Measurements from ENCODE around the gene MYLK.

DNA sequence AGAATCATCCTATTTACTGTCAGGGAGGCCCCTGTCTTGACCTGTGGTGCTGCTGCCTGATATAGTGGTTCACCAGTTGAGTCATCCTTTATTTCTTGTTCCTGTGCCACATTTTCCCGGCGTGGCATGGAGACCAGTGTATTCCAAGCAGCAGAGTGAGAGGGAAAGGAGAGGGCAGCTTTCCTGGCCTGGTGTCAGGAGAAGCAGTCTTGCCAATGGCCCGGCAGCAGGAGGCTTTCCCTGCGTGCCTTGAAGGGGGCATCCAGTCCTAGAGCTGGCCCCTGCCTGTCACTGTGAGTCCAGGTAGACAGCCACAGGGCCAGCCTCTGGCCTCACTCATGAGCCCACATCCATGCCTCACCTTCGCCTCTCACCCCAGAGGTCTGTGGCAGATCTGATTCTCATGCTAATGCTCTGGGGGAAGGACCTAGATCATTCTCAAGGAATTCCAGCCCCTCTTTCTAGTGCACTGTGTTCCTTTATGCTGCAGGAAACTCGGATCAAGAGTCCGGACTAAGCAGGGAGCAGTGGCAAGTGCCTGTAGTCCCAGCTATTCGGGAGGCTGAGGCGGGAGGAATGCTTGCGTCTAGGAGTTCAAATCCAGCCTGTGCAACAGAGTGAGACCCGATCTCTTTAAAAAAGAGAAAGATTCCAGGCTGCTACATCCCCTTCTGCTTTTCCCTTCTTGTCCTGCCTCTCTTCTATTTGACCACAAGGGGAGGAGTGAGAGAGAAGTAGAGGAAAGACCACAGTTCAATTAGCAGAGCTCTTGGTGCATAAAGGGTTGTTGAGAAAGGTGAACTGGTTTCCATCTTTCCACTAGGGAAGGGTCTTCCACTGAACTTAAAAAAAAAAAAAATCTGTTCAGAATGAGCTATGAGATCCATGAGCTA, 232.4 kb downstream of the MYLK start:
- TF ChIP-seq CHD2 (IDR thresholded peaks at IDR 0.05; ENCODE audit: low read depth, low read length) = no peak
- TF ChIP-seq RBBP5 (IDR thresholded peaks at IDR 0.05; ENCODE audit: borderline replicate concordance, insufficient read depth, low read length, poor library complexity, severe bottlenecking) = no peak
- no peak for TF ChIP-seq SMC3 (conservative IDR thresholded peaks at IDR 0.05; ENCODE audit: insufficient read depth, low read depth, low read length)
- no peak for TF ChIP-seq CTCF (IDR thresholded peaks at IDR 0.05 in 2 of 3, conservative IDR thresholded peaks at IDR 0.05 in 1 of 3; ENCODE audit: insufficient read depth in 2 of 3, low read depth in 1 of 3, low read length in 3 of 3)
- no peak for TF ChIP-seq ZNF589 (CRISPR knock-in tag; IDR thresholded peaks at IDR 0.05; ENCODE audit: low read depth)
- no peak for TF ChIP-seq CBX1 (IDR thresholded peaks at IDR 0.05; ENCODE audit: low read depth)
- no peak for TF ChIP-seq SPI1 (IDR thresholded peaks at IDR 0.05; ENCODE audit: borderline replicate concordance, low read depth, low read length)
- TF ChIP-seq GATA2 (CRISPR knock-in tag; IDR thresholded peaks at IDR 0.05) = no peak

All from K562 (cell line).